K562 (cell line): ENCODE measurements around the gene POLRMT. TPM values are rescaled to one million over a fixed set of nuclear protein-coding genes. Genes with fewer than 3 reads are reported as not detected.
A peak's percentile ranks its signal among the peaks of the same experiment; 100 is the strongest.

Experiments
- AFF4 ChIP-seq: sonication (generic); formaldehyde crosslinking; IDR thresholded peaks from 2 replicates; pipeline ENCODE4 v1.8.0; 2023; ENCODE audit warnings: mild to moderate bottlenecking, missing genetic modification reagents
- BMI1 ChIP-seq: fragments of 150-350 bp; IDR thresholded peaks from 2 replicates; pipeline ENCODE4 v1.6.1; 2014; ENCODE audit warnings: low read length
- EGR1 ChIP-seq: fragments of 450-650 bp; conservative IDR thresholded peaks from 2 replicates; pipeline ENCODE4 v1.6.1; 2017; ENCODE audit warnings: mild to moderate bottlenecking
- FOXP4 ChIP-seq: sonication (generic); formaldehyde crosslinking; IDR thresholded peaks from 2 replicates; pipeline ENCODE4 v1.8.0; 2022; ENCODE audit warnings: mild to moderate bottlenecking, missing genetic modification reagents, borderline replicate concordance
- GATAD2A ChIP-seq: fragments of 450-650 bp; IDR thresholded peaks from 2 replicates; pipeline ENCODE4 v1.6.1; 2017
- HBP1 ChIP-seq: fragments of 450-650 bp; formaldehyde crosslinking; IDR thresholded peaks from 2 replicates; pipeline ENCODE4 v1.4.0; 2022; ENCODE audit warnings: missing genetic modification characterization
- HNRNPH1 ChIP-seq: fragments of 200-400 bp; formaldehyde crosslinking; optimal IDR thresholded peaks from 2 replicates; pipeline ENCODE3; 2017; ENCODE audit warnings: low read depth, mild to moderate bottlenecking, low read length, moderate library complexity
- KDM4B ChIP-seq, 2 experiments: fragments of 450-650 bp in 1 of 2; sonication (generic) in 1 of 2; IDR thresholded peaks; 2 replicates each; pipeline ENCODE4 v1.6.1; 2016 to 2017; ENCODE audit warnings: borderline replicate concordance in 2 of 2, antibody characterized with exemption in 1 of 2, low read depth in 1 of 2, mild to moderate bottlenecking in 1 of 2
- NEUROD1 ChIP-seq: fragments of 150-350 bp; IDR thresholded peaks from 2 replicates; pipeline ENCODE4 v1.6.1; 2014; ENCODE audit warnings: borderline replicate concordance, low read length, low read depth; ENCODE audit not compliant: partially characterized antibody
- PCBP2 ChIP-seq: fragments of 200-400 bp; formaldehyde crosslinking; IDR thresholded peaks from 2 replicates; pipeline ENCODE4 v1.6.1; 2018; ENCODE audit warnings: low read length, low read depth, mild to moderate bottlenecking, moderate library complexity; ENCODE audit not compliant: poor library complexity, severe bottlenecking
- TEAD4 ChIP-seq, 2 experiments: sonication (generic) in 1 of 2; formaldehyde crosslinking in 1 of 2; IDR thresholded peaks; 2 replicates each; pipeline versions ENCODE4 v1.6.1 to v1.8.0; 2012 to 2022; ENCODE audit warnings: borderline replicate concordance in 1 of 2, inconsistent platforms in 1 of 2, low read length in 1 of 2, mild to moderate bottlenecking in 1 of 2, missing genetic modification reagents in 1 of 2
- TFAM ChIP-seq: fragments of 250-450 bp; sonication (Bioruptor Pico); conservative IDR thresholded peaks from 2 replicates; pipeline ENCODE4 v1.5.0; 2021; ENCODE audit warnings: mild to moderate bottlenecking, moderate library complexity
- TGIF2 ChIP-seq: sonication (generic); formaldehyde crosslinking; IDR thresholded peaks from 2 replicates; pipeline ENCODE4 v1.8.1; 2022; ENCODE audit warnings: mild to moderate bottlenecking, missing genetic modification reagents, moderate library complexity
- VEZF1 ChIP-seq: fragments of 200-800 bp; sonication (Bioruptor generic); IDR thresholded peaks from 2 replicates; pipeline ENCODE4 v1.6.1; 2017; ENCODE audit warnings: missing genetic modification characterization, missing compliant biosample characterization
- XRCC3 ChIP-seq: fragments of 450-650 bp; IDR thresholded peaks from 2 replicates; pipeline ENCODE4 v1.6.1; 2017; ENCODE audit warnings: mild to moderate bottlenecking, moderate library complexity
- YBX1 ChIP-seq: fragments of 450-650 bp; IDR thresholded peaks from 2 replicates; pipeline ENCODE4 v1.7.1; 2016; ENCODE audit warnings: mild to moderate bottlenecking
- ZC3H4 ChIP-seq: sonication (generic); formaldehyde crosslinking; IDR thresholded peaks from 2 replicates; pipeline ENCODE4 v1.9.0; 2021; ENCODE audit warnings: missing genetic modification reagents, borderline replicate concordance
- ZNF165 ChIP-seq: fragments of 250-450 bp; sonication (Bioruptor Pico); IDR thresholded peaks from 2 replicates; pipeline ENCODE4 v1.4.0; 2020; ENCODE audit warnings: borderline replicate concordance
- ZNF830 ChIP-seq: fragments of 250-450 bp; sonication (Bioruptor Pico); IDR thresholded peaks from 2 replicates; pipeline ENCODE4 v1.5.0; 2021; ENCODE audit warnings: mild to moderate bottlenecking
- polyA plus RNA-seq, 8 experiments: library from polyadenylated mRNA; depleted of rRNA in 4 of 8; stranded (reverse) in 5 of 8; unstranded in 3 of 8; fragments of >200 nt; fragmentation: Nextera tagmentation in 2 of 8; fragmentation: Illumina TruSeq in 1 of 8; extraction: Ambion mirVana in 2 of 8; extraction: Trizol in 1 of 8; gene quantifications; 2 replicates each; pipeline versions ENCODE4 v1.2.1 to v1.2.3, GENCODE V29; 2011 to 2014; ENCODE audit warnings: inconsistent platforms in 1 of 8, missing spikeins in 1 of 8
- total RNA-seq, 7 experiments: library from RNA; depleted of rRNA in 6 of 7; stranded (reverse); fragments of >200 nt in 6 of 7; fragmentation: Illumina TruSeq in 2 of 7; extraction: Trizol in 2 of 7; gene quantifications; 2 replicates each; pipeline versions ENCODE4 v1.2.1 to v1.2.3, GENCODE V29; 2011 to 2021; ENCODE audit warnings: low replicate concordance in 1 of 7

Gene POLRMT
- total and polyA plus RNA-seq, 9 of the 15 experiments (the other 6 are each of a cell fraction or from before 2014, with no cell fraction given): 30.3 to 144 (median 68.0) TPM

GRCh38 chr19:571566-571974, 61.8 kb downstream of the POLRMT start (continued):
- TF ChIP-seq AFF4 (peak; percentile 65; the same call in 1 of the 2 replicates), BMI1 (no peak), GATAD2A (no peak), FOXP4 (CRISPR knock-in tag) (no peak), HBP1 (no peak), HNRNPH1 (no peak), ZC3H4 (CRISPR knock-in tag) (no peak), EGR1 (peak; percentile 43), NEUROD1 (no peak), ZNF830 (CRISPR knock-in tag) (no peak), VEZF1 (no peak), KDM4B (IDR thresholded peaks at IDR 0.05; ENCODE audit: borderline replicate concordance in 2 of 2, low read depth in 1 of 2) (no peak), XRCC3 (no peak), ZNF165 (CRISPR knock-in tag) (no peak), TEAD4 (IDR thresholded peaks at IDR 0.05; ENCODE audit: low read length) (no peak), TEAD4 (CRISPR knock-in tag; IDR thresholded peaks at IDR 0.05; ENCODE audit: borderline replicate concordance) (no peak), TGIF2 (CRISPR knock-in tag) (no peak), YBX1 (no peak), TFAM (no peak), PCBP2 (no peak)
